K562 (cell line): ENCODE data around the gene TMEM156. TPM values are rescaled to one million over a fixed set of nuclear protein-coding genes. Genes with fewer than 3 reads are reported as not detected.

Source experiments
- ARID2 ChIP-seq: fragments of 450-650 bp; IDR thresholded peaks from 2 replicates; pipeline ENCODE4 v1.6.1; 2017; ENCODE audit warnings: antibody characterized with exemption, mild to moderate bottlenecking
- ASH1L ChIP-seq: fragments of 450-650 bp; IDR thresholded peaks from 2 replicates; pipeline ENCODE4 v1.6.1; 2018; ENCODE audit warnings: borderline replicate concordance, mild to moderate bottlenecking, low read depth; ENCODE audit not compliant: partially characterized antibody
- CBX3 ChIP-seq, 2 experiments: IDR thresholded peaks; 1 replicate in 1 of 2; 2 replicates in 1 of 2; pipeline ENCODE4 v1.6.1; 2012; ENCODE audit warnings: inconsistent platforms in 2 of 2, low read length in 2 of 2, borderline replicate concordance in 1 of 2, control low read depth in 1 of 2
- CLOCK ChIP-seq: fragments of 250-450 bp; sonication (Bioruptor Pico); IDR thresholded peaks from 2 replicates; pipeline ENCODE4 v1.4.0; 2020; ENCODE audit warnings: mild to moderate bottlenecking, moderate library complexity, borderline replicate concordance
- CREB5 ChIP-seq: fragments of 250-450 bp; sonication (Bioruptor Pico); IDR thresholded peaks from 2 replicates; pipeline ENCODE4 v1.5.0; 2020; ENCODE audit warnings: mild to moderate bottlenecking
- ELF4 ChIP-seq: fragments of 450-650 bp; formaldehyde crosslinking; IDR thresholded peaks from 2 replicates; pipeline ENCODE4 v1.4.0; 2022; ENCODE audit warnings: missing genetic modification characterization
- ELK1 ChIP-seq: sonication (generic); formaldehyde crosslinking; IDR thresholded peaks from 2 replicates; pipeline ENCODE4 v1.8.1; 2022; ENCODE audit warnings: missing genetic modification reagents
- EP400 ChIP-seq: fragments of 450-650 bp; IDR thresholded peaks from 2 replicates; pipeline ENCODE4 v1.6.1; 2017; ENCODE audit warnings: antibody characterized with exemption, mild to moderate bottlenecking, moderate library complexity
- HNRNPK ChIP-seq: fragments of 200-400 bp; formaldehyde crosslinking; IDR thresholded peaks from one replicate; pipeline ENCODE4 v1.6.1; 2018; ENCODE audit warnings: mild to moderate bottlenecking, low read depth, low read length; ENCODE audit not compliant: poor library complexity, severe bottlenecking
- KAT7 ChIP-seq: sonication (generic); formaldehyde crosslinking; IDR thresholded peaks from 2 replicates; pipeline ENCODE4 v1.8.0; 2022; ENCODE audit warnings: missing genetic modification reagents, mild to moderate bottlenecking, borderline replicate concordance
- KDM4B ChIP-seq, 2 experiments: fragments of 450-650 bp in 1 of 2; sonication (generic) in 1 of 2; IDR thresholded peaks; 2 replicates each; pipeline ENCODE4 v1.6.1; 2016 to 2017; ENCODE audit warnings: borderline replicate concordance in 2 of 2, antibody characterized with exemption in 1 of 2, low read depth in 1 of 2, mild to moderate bottlenecking in 1 of 2
- MAX ChIP-seq: sonication (generic); formaldehyde crosslinking; IDR thresholded peaks from 2 replicates; pipeline ENCODE4 v1.9.0; 2022; ENCODE audit warnings: mild to moderate bottlenecking, missing genetic modification reagents
- NFIX ChIP-seq: fragments of 250-450 bp; sonication (Bioruptor Pico); IDR thresholded peaks from 2 replicates; pipeline ENCODE4 v1.4.0; 2020; ENCODE audit warnings: low read depth, mild to moderate bottlenecking, moderate library complexity
- NR3C1 ChIP-seq: sonication (generic); formaldehyde crosslinking; IDR thresholded peaks from 2 replicates; pipeline ENCODE4 v1.8.1; 2022; ENCODE audit warnings: missing genetic modification reagents
- TFE3 ChIP-seq: fragments of 450-650 bp; formaldehyde crosslinking; IDR thresholded peaks from 2 replicates; pipeline ENCODE4 v1.4.0; 2020; ENCODE audit warnings: mild to moderate bottlenecking, mixed read lengths
- ZNF165 ChIP-seq: fragments of 250-450 bp; sonication (Bioruptor Pico); IDR thresholded peaks from 2 replicates; pipeline ENCODE4 v1.4.0; 2020; ENCODE audit warnings: borderline replicate concordance
- ZNF639 ChIP-seq, 2 experiments: fragments of 200-800 bp in 1 of 2; sonication (Bioruptor generic) in 1 of 2; sonication (generic) in 1 of 2; formaldehyde crosslinking in 1 of 2; IDR thresholded peaks in 1 of 2; conservative IDR thresholded peaks in 1 of 2; 2 replicates each; pipeline versions ENCODE4 v1.5.0 to v1.6.1; 2016 to 2020; ENCODE audit warnings: missing compliant biosample characterization in 1 of 2, missing genetic modification characterization in 1 of 2, missing genetic modification reagents in 1 of 2
- polyA plus RNA-seq, 8 experiments: library from polyadenylated mRNA; depleted of rRNA in 4 of 8; stranded (reverse) in 5 of 8; unstranded in 3 of 8; fragments of >200 nt; fragmentation: Nextera tagmentation in 2 of 8; fragmentation: Illumina TruSeq in 1 of 8; extraction: Ambion mirVana in 2 of 8; extraction: Trizol in 1 of 8; gene quantifications; 2 replicates each; pipeline versions ENCODE4 v1.2.1 to v1.2.3, GENCODE V29; 2011 to 2014; ENCODE audit warnings: inconsistent platforms in 1 of 8, missing spikeins in 1 of 8
- total RNA-seq, 7 experiments: library from RNA; depleted of rRNA in 6 of 7; stranded (reverse); fragments of >200 nt in 6 of 7; fragmentation: Illumina TruSeq in 2 of 7; extraction: Trizol in 2 of 7; gene quantifications; 2 replicates each; pipeline versions ENCODE4 v1.2.1 to v1.2.3, GENCODE V29; 2011 to 2021; ENCODE audit warnings: low replicate concordance in 1 of 7

TMEM156 gene
- total and polyA plus RNA-seq, 9 of the 15 experiments (the other 6 are each of a cell fraction or from before 2014, with no cell fraction given): 3.5 to 9.6 (median 6.4) TPM

- TF ChIP-seq ELK1 (CRISPR knock-in tag) (no peak), HNRNPK (no peak), ZNF639 (CRISPR knock-in tag; conservative IDR thresholded peaks at IDR 0.05 in 1 of 2, IDR thresholded peaks at IDR 0.05 in 1 of 2) (peak in 1 of 2 experiments; percentile 11; a peak in 1 of 4 replicates), MAX (no peak), KAT7 (CRISPR knock-in tag) (no peak), KDM4B (IDR thresholded peaks at IDR 0.05; ENCODE audit: borderline replicate concordance in 2 of 2, low read depth in 1 of 2) (no peak), ELF4 (CRISPR knock-in tag) (no peak), NFIX (CRISPR knock-in tag) (no peak), CLOCK (CRISPR knock-in tag) (no peak), TFE3 (CRISPR knock-in tag) (no peak), CREB5 (CRISPR knock-in tag) (no peak), ASH1L (no peak), ARID2 (no peak), ZNF165 (CRISPR knock-in tag) (no peak), NR3C1 (CRISPR knock-in tag) (no peak), CBX3 (IDR thresholded peaks at IDR 0.05; ENCODE audit: borderline replicate concordance in 1 of 2, low read length in 2 of 2) (no peak), EP400 (peak; percentile 21; the same call in 1 of the 2 replicates)
These were observed at the start of gene TMEM156 (continued) for GRCh38 chr4:39032218-39033085.
